Measurements from ENCODE around the gene ACAA2. TPM values are rescaled to one million over a fixed set of nuclear protein-coding genes. Genes with fewer than 3 reads are reported as not detected.

Gene ACAA2
- total RNA-seq, 2 donors from 2014 or later = 19.9 to 37.0 TPM

DNA sequence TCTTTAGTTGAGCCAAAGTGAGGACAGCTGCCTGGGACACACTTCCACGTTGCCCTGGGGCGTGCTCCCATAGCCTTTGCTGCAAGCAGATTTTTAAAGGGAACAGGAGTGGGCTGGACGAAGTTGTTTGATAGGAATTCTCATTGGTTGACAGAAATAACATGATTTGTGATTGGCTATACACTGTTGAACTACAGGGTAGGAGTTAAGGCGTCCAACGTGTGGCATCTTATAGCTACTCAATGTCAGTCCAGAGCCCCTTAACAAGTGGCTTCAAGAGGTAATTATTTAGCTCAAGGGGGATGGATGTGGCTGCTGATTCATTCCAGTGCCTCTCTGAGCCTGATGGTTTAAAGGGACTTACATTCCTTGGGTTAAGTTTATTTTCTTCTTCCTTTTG lies 65.5 kb downstream of the ACAA2 start:
- TF ChIP-seq POLR2AphosphoS5 (IDR thresholded peaks at IDR 0.05) (no peak), POLR2A (IDR thresholded peaks at IDR 0.05) (no peak)
- TF ChIP-seq, protein P1, sequence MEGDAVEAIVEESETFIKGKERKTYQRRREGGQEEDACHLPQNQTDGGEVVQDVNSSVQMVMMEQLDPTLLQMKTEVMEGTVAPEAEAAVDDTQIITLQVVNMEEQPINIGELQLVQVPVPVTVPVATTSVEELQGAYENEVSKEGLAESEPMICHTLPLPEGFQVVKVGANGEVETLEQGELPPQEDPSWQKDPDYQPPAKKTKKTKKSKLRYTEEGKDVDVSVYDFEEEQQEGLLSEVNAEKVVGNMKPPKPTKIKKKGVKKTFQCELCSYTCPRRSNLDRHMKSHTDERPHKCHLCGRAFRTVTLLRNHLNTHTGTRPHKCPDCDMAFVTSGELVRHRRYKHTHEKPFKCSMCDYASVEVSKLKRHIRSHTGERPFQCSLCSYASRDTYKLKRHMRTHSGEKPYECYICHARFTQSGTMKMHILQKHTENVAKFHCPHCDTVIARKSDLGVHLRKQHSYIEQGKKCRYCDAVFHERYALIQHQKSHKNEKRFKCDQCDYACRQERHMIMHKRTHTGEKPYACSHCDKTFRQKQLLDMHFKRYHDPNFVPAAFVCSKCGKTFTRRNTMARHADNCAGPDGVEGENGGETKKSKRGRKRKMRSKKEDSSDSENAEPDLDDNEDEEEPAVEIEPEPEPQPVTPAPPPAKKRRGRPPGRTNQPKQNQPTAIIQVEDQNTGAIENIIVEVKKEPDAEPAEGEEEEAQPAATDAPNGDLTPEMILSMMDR (IDR thresholded peaks at IDR 0.05) = no peak
- Histone ChIP-seq H3K27me3 (replicated peaks; ENCODE audit: insufficient read depth) (no peaks in the 10 kb centered on the region), H3K4me1 (replicated peaks) (no peaks in the 10 kb centered on the region), H3K36me3 (no peaks in the 10 kb centered on the region), H3K4me3 (no peak overlapping the region), H3K9me3 (no peaks in the 10 kb centered on the region), H3K27ac (no peak overlapping the region)
- DNase-seq (ENCODE audit: low spot score) = no peak
- intact Hi-C loops (cut with DNase I) = no loop called here
- WGBS = 62% methylated on average over 5 of the region's 5 CpGs

DNA sequence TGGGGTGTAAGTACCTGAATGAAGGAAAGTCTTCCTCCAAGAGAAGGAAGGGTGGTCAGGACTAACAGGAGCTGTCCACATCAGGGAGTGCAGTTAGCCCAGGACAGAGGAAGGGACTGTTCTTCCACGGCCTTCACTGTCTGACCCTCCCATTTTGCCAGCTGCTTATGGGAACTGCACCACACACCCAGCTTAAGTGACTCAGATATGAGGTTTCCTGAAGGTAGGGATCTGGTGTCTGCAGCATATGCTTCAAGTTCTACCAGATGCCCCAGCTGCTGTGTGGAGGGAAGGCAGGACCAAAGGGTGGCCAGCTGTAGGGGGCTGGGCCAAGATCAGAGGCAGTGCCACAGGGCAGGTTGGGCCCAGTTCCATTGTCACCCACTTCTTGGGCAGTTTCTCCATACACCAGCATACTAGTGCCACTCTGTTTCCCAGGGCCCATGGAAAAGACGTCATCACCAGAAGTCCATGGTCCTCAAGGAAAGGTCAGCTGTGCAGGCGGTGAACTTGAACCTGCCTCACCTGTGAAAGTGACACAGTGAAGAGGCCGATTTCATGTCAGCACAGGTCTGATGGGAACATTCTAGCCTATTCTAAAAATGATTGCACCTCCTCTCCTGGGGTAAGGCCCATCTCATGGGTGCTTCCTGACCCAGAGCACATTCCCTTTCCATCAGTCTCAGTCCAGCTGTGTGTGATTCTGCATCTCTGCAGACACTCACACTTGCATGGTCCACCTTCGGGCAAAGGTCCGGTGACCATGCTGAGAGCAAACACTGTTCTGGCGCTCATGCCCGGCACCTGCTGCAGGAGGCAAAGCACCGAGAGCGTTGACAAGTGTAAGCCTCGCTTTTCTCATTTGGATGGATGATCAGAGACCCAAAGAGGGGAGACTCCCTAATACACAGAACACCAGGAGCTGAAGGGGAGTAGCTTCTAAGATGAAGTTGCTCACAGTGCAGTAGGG lies 68.0 kb downstream of the ACAA2 start:
- intact Hi-C loops (cut with DNase I) = no loop called here
- DNase-seq (ENCODE audit: low spot score) = no peak
- no peaks in the 10 kb centered on the region for H3K27me3 ChIP-seq (replicated peaks; ENCODE audit: insufficient read depth)
- H3K36me3 ChIP-seq = no peaks in the 10 kb centered on the region
- no peak overlapping the region for H3K4me3 ChIP-seq
- no peaks in the 10 kb centered on the region for H3K9me3 ChIP-seq
- H3K27ac ChIP-seq = no peak overlapping the region
- WGBS = 95% methylated on average over 11 of the region's 11 CpGs
- TF ChIP-seq, protein P1 (IDR thresholded peaks at IDR 0.05) = no peak
- TF ChIP-seq POLR2AphosphoS5 (IDR thresholded peaks at IDR 0.05) = no peak
- no peak for TF ChIP-seq POLR2A (IDR thresholded peaks at IDR 0.05)
- H3K4me1 ChIP-seq (replicated peaks) = no peaks in the 10 kb centered on the region

DNA sequence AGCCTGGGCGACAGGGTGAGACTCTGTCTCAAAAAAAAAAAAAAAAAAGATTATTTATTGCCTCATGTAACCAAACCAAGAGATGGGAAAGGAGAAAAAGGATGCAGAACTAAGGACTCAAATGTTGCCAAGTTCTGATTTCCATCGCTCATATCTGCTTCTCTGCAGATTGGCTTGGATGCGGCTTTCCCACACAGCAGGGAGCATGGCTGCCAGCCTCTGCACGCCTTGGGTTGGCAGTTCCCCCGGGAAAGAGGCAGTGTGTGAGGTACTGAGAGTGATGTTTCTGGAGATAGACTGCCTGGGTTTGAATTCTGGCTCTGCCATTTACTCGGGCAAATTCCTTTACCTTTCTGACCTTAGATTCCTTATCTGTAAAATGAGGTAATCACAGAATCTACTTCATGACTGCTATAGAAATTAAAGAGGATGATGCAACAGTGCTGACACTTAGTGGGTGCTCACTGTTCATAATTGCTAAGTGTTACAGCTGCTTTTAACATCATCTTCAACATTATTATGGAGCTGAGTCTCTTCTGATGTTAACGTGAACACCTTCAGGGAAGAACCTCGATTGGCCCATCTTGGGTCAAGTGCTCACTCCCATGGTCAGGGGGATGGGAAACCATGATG lies 68.8 kb downstream of the ACAA2 start:
- 54% methylated on average over 8 of the region's 8 CpGs for WGBS
- Histone ChIP-seq H3K4me1 (replicated peaks) (no peaks in the 10 kb centered on the region), H3K4me3 (no peak overlapping the region), H3K27ac (no peak overlapping the region), H3K27me3 (replicated peaks; ENCODE audit: insufficient read depth) (no peaks in the 10 kb centered on the region), H3K9me3 (no peaks in the 10 kb centered on the region), H3K36me3 (no peaks in the 10 kb centered on the region)
- DNase-seq (ENCODE audit: low spot score) = no peak
- TF ChIP-seq POLR2AphosphoS5 (IDR thresholded peaks at IDR 0.05) (no peak), POLR2A (IDR thresholded peaks at IDR 0.05) (no peak)
- TF ChIP-seq, protein P1 (IDR thresholded peaks at IDR 0.05) = no peak
- intact Hi-C loops (cut with DNase I) = no loop called here

DNA sequence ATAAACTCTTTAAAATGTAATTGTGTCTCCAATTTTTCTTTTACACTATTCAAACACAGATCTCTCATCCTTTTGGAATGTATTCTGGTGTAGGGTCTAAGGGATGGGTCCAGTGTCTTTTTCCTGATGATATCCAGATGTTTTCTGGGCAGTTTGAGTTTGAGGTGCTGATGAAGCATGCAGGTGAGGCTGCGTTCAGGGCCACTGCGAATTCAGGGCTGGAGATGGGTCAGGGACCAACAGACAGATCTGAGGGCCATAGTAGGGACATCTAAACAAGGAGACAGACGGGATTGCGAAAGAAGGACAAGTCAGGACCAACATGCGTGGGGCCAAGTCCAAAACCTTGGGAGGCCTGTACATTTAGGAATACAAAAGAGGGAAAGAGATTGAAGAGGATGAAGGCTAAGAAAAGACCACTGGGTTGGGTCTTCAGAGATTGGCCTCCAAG lies 70.2 kb downstream of the ACAA2 start:
- Histone ChIP-seq H3K36me3 (no peaks in the 10 kb centered on the region), H3K4me1 (replicated peaks) (no peaks in the 10 kb centered on the region), H3K27ac (no peak overlapping the region), H3K4me3 (no peak overlapping the region), H3K27me3 (replicated peaks; ENCODE audit: insufficient read depth) (no peaks in the 10 kb centered on the region), H3K9me3 (no peaks in the 10 kb centered on the region)
- TF ChIP-seq, protein P1 (IDR thresholded peaks at IDR 0.05) = no peak
- TF ChIP-seq POLR2A (IDR thresholded peaks at IDR 0.05) (no peak), POLR2AphosphoS5 (IDR thresholded peaks at IDR 0.05) (no peak)
- WGBS = 92% methylated on average over 5 of the region's 5 CpGs
- no peak for DNase-seq (ENCODE audit: low spot score)
- intact Hi-C loops (cut with DNase I) = no loop called here

All from prostate gland (tissue), 2 donors.